Measurements from ENCODE around the gene NET1.

DNA sequence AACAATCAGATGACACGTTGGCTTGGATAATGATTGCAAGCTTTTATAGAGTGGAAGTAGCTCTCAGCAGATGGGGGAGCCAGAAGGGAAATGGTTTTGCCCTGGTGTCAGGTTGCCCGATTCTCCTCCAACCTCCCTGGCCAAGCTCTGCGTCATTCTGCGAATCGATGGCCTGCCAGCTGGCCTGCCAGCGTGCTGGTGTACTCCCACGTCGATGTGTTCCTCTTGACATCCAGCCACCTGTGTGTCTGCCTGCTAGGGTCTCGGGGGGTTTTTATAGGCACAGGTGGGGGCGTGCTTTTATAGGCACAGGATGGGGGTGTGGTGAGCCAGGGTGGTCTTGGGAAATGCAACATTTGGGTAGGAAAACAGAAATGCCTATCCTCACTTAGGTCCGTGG lies 4.6 kb downstream of the NET1 start:
- TF ChIP-seq, protein P1, sequence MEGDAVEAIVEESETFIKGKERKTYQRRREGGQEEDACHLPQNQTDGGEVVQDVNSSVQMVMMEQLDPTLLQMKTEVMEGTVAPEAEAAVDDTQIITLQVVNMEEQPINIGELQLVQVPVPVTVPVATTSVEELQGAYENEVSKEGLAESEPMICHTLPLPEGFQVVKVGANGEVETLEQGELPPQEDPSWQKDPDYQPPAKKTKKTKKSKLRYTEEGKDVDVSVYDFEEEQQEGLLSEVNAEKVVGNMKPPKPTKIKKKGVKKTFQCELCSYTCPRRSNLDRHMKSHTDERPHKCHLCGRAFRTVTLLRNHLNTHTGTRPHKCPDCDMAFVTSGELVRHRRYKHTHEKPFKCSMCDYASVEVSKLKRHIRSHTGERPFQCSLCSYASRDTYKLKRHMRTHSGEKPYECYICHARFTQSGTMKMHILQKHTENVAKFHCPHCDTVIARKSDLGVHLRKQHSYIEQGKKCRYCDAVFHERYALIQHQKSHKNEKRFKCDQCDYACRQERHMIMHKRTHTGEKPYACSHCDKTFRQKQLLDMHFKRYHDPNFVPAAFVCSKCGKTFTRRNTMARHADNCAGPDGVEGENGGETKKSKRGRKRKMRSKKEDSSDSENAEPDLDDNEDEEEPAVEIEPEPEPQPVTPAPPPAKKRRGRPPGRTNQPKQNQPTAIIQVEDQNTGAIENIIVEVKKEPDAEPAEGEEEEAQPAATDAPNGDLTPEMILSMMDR (IDR thresholded peaks at IDR 0.05), result no peak
- no peak for TF ChIP-seq POLR2A (IDR thresholded peaks at IDR 0.05)
